GM21526 (cell line): Measurements from ENCODE around the gene PIGK.

Source experiments
- ATAC-seq: cut with Tn5 transposase; IDR thresholded peaks from one replicate; pipeline ENCODE4 v1.9.1; 2021; ENCODE audit warnings: moderate library complexity; ENCODE audit not compliant: unreplicated experiment, low FRiP score

Gene PIGK

DNA sequence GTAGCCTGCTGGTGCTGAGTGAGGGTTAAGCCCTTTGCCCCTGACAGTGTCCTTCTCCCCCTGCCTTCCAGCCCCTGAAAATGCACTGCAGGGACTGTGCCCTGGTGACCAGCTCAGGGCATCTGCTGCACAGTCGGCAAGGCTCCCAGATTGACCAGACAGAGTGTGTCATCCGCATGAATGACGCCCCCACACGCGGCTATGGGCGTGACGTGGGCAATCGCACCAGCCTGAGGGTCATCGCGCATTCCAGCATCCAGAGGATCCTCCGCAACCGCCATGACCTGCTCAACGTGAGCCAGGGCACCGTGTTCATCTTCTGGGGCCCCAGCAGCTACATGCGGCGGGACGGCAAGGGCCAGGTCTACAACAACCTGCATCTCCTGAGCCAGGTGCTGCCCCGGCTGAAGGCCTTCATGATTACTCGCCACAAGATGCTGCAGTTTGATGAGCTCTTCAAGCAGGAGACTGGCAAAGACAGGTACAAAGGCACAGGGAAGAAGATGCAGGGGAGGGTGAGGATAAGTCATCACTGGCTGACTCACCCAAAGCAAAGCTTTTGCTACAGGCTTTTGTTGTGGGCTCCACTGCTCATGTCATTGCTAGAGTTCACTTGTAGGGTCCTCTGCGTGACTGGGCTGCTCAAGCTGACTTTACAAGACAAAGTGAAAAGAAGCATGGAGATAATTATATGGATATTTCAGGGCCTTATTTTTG lies 174.9 kb downstream of the PIGK start:
- ATAC-seq, result no peak

DNA sequence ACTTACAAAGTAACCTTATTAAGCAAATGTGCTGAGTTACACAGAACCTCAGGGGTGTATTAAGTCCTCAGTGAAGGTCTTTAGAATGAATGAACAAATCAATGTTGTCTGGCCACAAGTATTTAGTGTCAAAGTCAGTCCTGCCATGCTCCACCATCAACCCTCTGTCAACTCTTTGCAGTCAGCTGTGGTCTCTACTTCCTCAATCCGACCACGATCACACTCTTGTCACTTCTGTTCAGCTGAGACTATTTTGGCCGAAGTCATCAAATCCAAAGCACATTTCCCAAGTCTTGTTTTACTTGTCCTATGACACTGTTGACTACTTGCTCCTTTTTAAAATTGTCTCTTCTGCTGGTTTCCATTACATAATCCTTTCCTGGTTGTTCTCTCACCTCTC lies 178.4 kb downstream of the PIGK start:
- no peak for ATAC-seq

DNA sequence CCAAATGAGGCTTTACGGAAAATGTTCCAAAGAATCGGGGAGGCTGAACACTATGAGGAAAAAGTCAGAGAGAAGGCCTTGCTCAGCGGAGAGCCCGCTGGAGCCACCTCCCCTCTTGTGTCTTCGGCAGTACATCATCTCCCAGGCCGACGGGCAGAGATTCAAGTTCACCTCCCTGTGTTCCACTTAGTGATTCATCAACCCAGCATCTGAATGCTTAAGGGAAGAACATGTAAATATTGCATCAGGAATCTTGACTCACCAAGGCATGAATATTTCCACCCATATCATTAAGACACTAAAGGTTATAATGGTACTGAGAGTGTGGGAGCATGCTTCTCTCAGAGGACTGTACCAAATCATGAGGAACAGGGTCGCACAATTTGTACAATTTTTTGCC lies 179.5 kb downstream of the PIGK start:
- no peak for ATAC-seq

DNA sequence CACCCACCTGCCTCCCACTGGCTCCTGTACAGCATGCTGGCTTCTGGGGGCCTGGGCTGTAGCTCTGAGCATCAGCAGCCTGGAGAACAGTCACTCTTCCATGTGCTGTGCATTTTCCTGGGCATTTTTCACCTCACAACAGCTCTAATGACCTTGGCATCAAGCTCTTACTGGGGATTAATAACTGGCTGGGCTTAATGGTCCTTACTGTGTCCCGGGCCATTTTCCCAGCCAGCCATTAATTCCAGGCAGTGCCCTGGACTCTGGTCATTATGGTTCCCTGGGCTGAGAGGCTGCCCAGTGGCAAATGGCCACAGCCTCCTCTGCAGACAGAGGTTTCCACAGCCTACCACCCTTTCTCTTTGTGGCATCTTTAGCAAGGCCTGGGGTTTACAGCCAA lies 180.1 kb downstream of the PIGK start:
- ATAC-seq, result no peak
